Liver (tissue), 3 donors: ENCODE results near the gene MYH11.

ENCODE experiments used
- CTCF ChIP-seq: fragments of 150-350 bp; IDR thresholded peaks from 2 replicates; pipeline ENCODE4 v1.5.1; 2017; ENCODE audit warnings: improper control_type of control experiment, low read depth, low read length; ENCODE audit not compliant: missing input control
- EGR1 ChIP-seq, 2 donors: IDR thresholded peaks; 2 replicates each; pipeline ENCODE4 v1.6.1; 2016 to 2018; ENCODE audit warnings: antibody characterized with exemption in 2 of 2, low read depth in 2 of 2
- FOXA1 ChIP-seq: IDR thresholded peaks from 2 replicates; pipeline ENCODE4 v1.6.1; 2016; ENCODE audit warnings: antibody characterized with exemption
- JUND ChIP-seq, 2 donors: IDR thresholded peaks; 2 replicates each; pipeline ENCODE4 v1.6.1; 2016; ENCODE audit warnings: antibody characterized with exemption in 2 of 2
- REST ChIP-seq: IDR thresholded peaks from 2 replicates; pipeline ENCODE4 v1.6.1; 2016; ENCODE audit warnings: antibody characterized with exemption, mild to moderate bottlenecking
- TAF1 ChIP-seq: conservative IDR thresholded peaks from 2 replicates; pipeline ENCODE4 v1.6.1; 2016; ENCODE audit warnings: antibody characterized with exemption, mild to moderate bottlenecking
- YY1 ChIP-seq: IDR thresholded peaks from 2 replicates; pipeline ENCODE4 v1.6.1; 2016; ENCODE audit warnings: antibody characterized with exemption, mild to moderate bottlenecking
- donor health status: healthy.
- donor health status: healthy.

DNA sequence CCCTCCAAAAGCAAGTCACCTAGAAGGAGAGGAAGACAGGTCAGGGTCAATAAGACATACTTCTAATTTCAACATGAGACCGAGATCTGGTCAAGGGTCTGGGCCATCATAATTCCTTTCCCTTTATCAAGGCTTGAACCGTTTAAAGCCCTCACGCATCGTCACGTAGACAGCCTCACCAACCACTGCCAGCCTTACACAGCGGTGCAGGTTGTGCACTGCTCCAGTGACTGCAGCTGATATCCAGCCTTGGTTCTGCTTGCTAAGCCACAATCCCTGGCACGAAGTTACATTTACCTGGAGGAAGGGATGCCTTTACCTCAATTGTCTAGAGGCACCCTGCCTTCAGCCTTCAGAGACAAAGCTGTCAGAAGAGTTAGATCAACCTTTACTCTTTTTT lies 85.1 kb downstream of the MYH11 start:
- TF ChIP-seq CTCF, result no peak
- TF ChIP-seq YY1, result no peak
- no peak for TF ChIP-seq JUND (IDR thresholded peaks at IDR 0.05)
- TF ChIP-seq EGR1 (IDR thresholded peaks at IDR 0.05; ENCODE audit: low read depth in 2 of 2), result no peak
- no peak for TF ChIP-seq FOXA1
- no peak for TF ChIP-seq REST
- no peak for TF ChIP-seq TAF1
